Parathyroid adenoma (tissue), 2 donors: ENCODE results near the gene CCL1.

Experiments used
- H2AFZ ChIP-seq: fragments of 300-600 bp; sonication (generic); one replicate; pipeline ENCODE4 v1.7.0; 2017; ENCODE audit warnings: antibody characterized with exemption, mild to moderate bottlenecking
- H3K27ac ChIP-seq: fragments of 300-600 bp; sonication (generic); one replicate; pipeline ENCODE4 v1.7.0; 2017
- H3K27me3 ChIP-seq: fragments of 300-600 bp; sonication (generic); one replicate; pipeline ENCODE4 v1.7.0; 2017; ENCODE audit warnings: low read length; ENCODE audit not compliant: control insufficient read depth, insufficient read depth
- H3K36me3 ChIP-seq: fragments of 300-600 bp; sonication (generic); one replicate; pipeline ENCODE4 v1.7.0; 2017; ENCODE audit warnings: low read length; ENCODE audit not compliant: control insufficient read depth, insufficient read depth
- H3K4me1 ChIP-seq: fragments of 300-600 bp; sonication (generic); one replicate; pipeline ENCODE4 v1.7.0; 2017; ENCODE audit warnings: control low read depth
- H3K4me2 ChIP-seq: fragments of 300-600 bp; sonication (generic); one replicate; pipeline ENCODE4 v1.7.0; 2017; ENCODE audit warnings: low read length
- H3K4me3 ChIP-seq: fragments of 300-600 bp; sonication (generic); one replicate; pipeline ENCODE4 v1.7.0; 2017; ENCODE audit warnings: low read depth, low read length
- H3K79me2 ChIP-seq: fragments of 300-600 bp; sonication (generic); one replicate; pipeline ENCODE4 v1.7.0; 2017; ENCODE audit warnings: control low read depth
- H3K9ac ChIP-seq: fragments of 300-600 bp; sonication (generic); one replicate; pipeline ENCODE4 v1.7.0; 2017; ENCODE audit warnings: mild to moderate bottlenecking
- H3K9me3 ChIP-seq: fragments of 300-600 bp; sonication (generic); one replicate; pipeline ENCODE4 v1.7.0; 2017; ENCODE audit warnings: low read length; ENCODE audit not compliant: control insufficient read depth
- TF ChIP-seq, protein P1 (sequence below): fragments of 300-600 bp; sonication (generic); IDR thresholded peaks from one replicate; pipeline ENCODE4 v1.7.0; 2017; ENCODE audit warnings: antibody characterized with exemption, mild to moderate bottlenecking
- donor health status: primary hyperparathyroidism.

Gene CCL1

DNA sequence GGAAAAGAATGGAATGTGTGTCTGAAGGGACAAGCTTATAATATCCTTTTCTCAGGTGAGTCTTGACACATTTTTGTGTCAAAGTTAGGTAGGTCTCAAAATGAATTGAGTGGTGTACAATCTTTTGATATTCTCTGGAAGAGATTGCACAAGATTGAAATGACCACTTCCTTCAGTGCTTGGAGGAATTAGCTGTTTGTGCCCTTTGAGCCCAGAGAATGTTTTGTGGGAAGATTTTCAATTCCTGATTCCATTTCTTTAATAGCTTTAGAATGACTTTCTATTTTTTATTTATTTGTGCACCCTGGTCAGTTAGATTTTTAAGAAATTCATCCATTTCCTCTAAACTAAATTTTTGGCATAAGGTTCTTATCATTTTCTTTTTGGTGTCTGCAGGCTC, 8.4 kb downstream of the CCL1 start:
- no peak overlapping the region for H2AFZ ChIP-seq
- H3K79me2 ChIP-seq: no peaks in the 10 kb centered on the region
- no peak overlapping the region for H3K4me3 ChIP-seq
- no peaks in the 10 kb centered on the region for H3K27me3 ChIP-seq
- H3K9ac ChIP-seq: no peak overlapping the region
- no peaks in the 10 kb centered on the region for H3K36me3 ChIP-seq
- no peak overlapping the region for H3K4me2 ChIP-seq
- no peaks in the 10 kb centered on the region for H3K9me3 ChIP-seq
- no peaks in the 10 kb centered on the region for H3K4me1 ChIP-seq
- H3K27ac ChIP-seq: no peak overlapping the region
- TF ChIP-seq, protein P1, sequence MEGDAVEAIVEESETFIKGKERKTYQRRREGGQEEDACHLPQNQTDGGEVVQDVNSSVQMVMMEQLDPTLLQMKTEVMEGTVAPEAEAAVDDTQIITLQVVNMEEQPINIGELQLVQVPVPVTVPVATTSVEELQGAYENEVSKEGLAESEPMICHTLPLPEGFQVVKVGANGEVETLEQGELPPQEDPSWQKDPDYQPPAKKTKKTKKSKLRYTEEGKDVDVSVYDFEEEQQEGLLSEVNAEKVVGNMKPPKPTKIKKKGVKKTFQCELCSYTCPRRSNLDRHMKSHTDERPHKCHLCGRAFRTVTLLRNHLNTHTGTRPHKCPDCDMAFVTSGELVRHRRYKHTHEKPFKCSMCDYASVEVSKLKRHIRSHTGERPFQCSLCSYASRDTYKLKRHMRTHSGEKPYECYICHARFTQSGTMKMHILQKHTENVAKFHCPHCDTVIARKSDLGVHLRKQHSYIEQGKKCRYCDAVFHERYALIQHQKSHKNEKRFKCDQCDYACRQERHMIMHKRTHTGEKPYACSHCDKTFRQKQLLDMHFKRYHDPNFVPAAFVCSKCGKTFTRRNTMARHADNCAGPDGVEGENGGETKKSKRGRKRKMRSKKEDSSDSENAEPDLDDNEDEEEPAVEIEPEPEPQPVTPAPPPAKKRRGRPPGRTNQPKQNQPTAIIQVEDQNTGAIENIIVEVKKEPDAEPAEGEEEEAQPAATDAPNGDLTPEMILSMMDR: no peak

- H3K79me2 ChIP-seq: no peaks in the 10 kb centered on the region
- H3K4me1 ChIP-seq: no peaks in the 10 kb centered on the region
- H3K27me3 ChIP-seq: no peaks in the 10 kb centered on the region
- H2AFZ ChIP-seq: no peak overlapping the region
- no peaks in the 10 kb centered on the region for H3K9me3 ChIP-seq
- no peak overlapping the region for H3K4me3 ChIP-seq
- TF ChIP-seq, protein P1: no peak
- no peak overlapping the region for H3K4me2 ChIP-seq
- no peak overlapping the region for H3K27ac ChIP-seq
- no peaks in the 10 kb centered on the region for H3K36me3 ChIP-seq
- H3K9ac ChIP-seq: no peak overlapping the region
Measured at GRCh38 chr17:34352191-34352590, 10.8 kb downstream of the CCL1 start.

- no peaks in the 10 kb centered on the region for H3K9me3 ChIP-seq
- no peak overlapping the region for H3K4me3 ChIP-seq
- H3K36me3 ChIP-seq: no peaks in the 10 kb centered on the region
- TF ChIP-seq, protein P1: no peak
- H3K27me3 ChIP-seq: no peaks in the 10 kb centered on the region
- no peak overlapping the region for H3K9ac ChIP-seq
- no peak overlapping the region for H3K27ac ChIP-seq
- no peaks in the 10 kb centered on the region for H3K79me2 ChIP-seq
- H3K4me1 ChIP-seq: no peaks in the 10 kb centered on the region
- H3K4me2 ChIP-seq: no peak overlapping the region
- no peak overlapping the region for H2AFZ ChIP-seq
Measured at GRCh38 chr17:34351096-34351495, 11.9 kb downstream of the CCL1 start.

DNA sequence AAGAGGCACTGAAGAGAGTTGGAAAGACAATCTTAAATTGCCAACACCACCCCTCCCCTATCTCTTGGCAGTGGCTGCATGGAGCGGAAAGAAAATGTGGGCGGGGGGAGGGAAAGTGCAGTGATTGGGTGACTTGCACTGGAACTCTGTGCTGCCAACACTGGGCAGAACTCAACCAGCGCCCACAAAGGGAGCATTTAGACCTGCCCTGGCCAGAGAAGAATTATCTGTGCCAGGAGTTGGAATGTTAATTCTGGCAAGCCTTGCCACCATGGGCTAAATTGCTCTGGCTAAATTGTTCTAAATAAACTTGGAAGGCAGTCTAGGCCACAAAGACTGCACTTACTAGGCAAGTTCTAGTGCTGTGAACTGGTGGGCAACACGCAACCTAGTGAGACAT, 13.3 kb downstream of the CCL1 start:
- no peaks in the 10 kb centered on the region for H3K79me2 ChIP-seq
- H3K4me2 ChIP-seq: no peak overlapping the region
- H3K36me3 ChIP-seq: no peaks in the 10 kb centered on the region
- H3K4me1 ChIP-seq: no peaks in the 10 kb centered on the region
- no peak overlapping the region for H3K27ac ChIP-seq
- no peaks in the 10 kb centered on the region for H3K27me3 ChIP-seq
- H3K9me3 ChIP-seq: no peaks in the 10 kb centered on the region
- no peak overlapping the region for H3K4me3 ChIP-seq
- no peak overlapping the region for H2AFZ ChIP-seq
- TF ChIP-seq, protein P1: no peak
- H3K9ac ChIP-seq: no peak overlapping the region

DNA sequence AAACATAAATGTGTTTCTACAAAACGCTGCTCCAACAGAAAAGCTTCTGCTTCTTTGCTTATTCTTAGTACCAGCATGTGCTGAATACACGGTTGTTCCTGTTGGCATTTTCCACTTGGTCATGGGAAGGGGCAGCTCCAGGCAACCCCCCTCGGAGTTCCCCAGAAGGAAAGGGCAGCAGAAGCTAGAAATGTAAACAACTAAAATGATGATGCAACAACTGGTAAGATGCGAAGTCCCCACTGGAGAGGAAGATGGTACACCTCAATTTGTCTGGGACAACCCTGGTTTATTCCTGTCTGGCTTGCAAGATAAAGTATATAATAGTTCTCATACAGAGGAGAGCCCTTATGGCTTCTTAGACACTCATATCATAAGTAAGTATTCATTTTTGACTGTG, 16.0 kb downstream of the CCL1 start:
- Histone ChIP-seq H3K27me3 (no peaks in the 10 kb centered on the region), H3K4me2 (no peak overlapping the region), H3K27ac (no peak overlapping the region), H3K36me3 (no peaks in the 10 kb centered on the region), H3K9me3 (no peaks in the 10 kb centered on the region), H3K4me1 (no peaks in the 10 kb centered on the region), H2AFZ (no peak overlapping the region), H3K4me3 (no peak overlapping the region), H3K79me2 (no peaks in the 10 kb centered on the region), H3K9ac (no peak overlapping the region)
- TF ChIP-seq, protein P1: no peak
